B cell (primary cell): ENCODE results near the gene HABP2.

Source experiments
- EZH2 ChIP-seq: IDR thresholded peaks from 2 replicates; pipeline ENCODE4 v1.6.1; 2012; ENCODE audit warnings: borderline replicate concordance, low read depth, mild to moderate bottlenecking, moderate library complexity, low read length; ENCODE audit not compliant: insufficient read depth, poor library complexity, severe bottlenecking
- TF ChIP-seq, protein P1 (sequence below): fragments of 200-600 bp; IDR thresholded peaks from one replicate; pipeline ENCODE4 v1.8.0; 2022; ENCODE audit warnings: antibody characterized with exemption, mild to moderate bottlenecking

DNA sequence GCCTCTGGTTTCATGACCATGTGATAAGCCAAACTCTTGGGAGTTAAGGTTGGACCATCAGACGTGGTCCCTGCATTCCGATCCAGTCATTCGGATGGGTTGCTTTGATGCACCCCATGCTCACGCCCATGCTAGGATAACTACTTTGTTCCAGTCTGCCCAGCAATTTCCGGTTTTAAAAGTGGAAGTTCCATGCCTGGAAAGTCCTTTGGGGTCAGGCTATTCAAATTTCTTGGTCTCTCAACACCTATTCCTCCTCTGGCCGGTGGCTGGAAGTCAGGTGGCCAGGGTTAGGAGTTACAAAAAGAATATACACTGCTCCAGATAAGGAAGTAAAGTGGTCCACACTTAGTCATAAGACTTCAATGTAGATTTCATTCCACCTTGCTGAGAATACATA lies 37.7 kb upstream of the HABP2 start:
- TF ChIP-seq, protein P1, sequence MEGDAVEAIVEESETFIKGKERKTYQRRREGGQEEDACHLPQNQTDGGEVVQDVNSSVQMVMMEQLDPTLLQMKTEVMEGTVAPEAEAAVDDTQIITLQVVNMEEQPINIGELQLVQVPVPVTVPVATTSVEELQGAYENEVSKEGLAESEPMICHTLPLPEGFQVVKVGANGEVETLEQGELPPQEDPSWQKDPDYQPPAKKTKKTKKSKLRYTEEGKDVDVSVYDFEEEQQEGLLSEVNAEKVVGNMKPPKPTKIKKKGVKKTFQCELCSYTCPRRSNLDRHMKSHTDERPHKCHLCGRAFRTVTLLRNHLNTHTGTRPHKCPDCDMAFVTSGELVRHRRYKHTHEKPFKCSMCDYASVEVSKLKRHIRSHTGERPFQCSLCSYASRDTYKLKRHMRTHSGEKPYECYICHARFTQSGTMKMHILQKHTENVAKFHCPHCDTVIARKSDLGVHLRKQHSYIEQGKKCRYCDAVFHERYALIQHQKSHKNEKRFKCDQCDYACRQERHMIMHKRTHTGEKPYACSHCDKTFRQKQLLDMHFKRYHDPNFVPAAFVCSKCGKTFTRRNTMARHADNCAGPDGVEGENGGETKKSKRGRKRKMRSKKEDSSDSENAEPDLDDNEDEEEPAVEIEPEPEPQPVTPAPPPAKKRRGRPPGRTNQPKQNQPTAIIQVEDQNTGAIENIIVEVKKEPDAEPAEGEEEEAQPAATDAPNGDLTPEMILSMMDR = no peak
- TF ChIP-seq EZH2 = no peak
